Measurements from ENCODE around the gene MDFI.

The MDFI gene

GRCh38 chr6:41634657-41635056 lies 3.6 kb upstream of the MDFI start:
- no peak for DNase-seq (ENCODE audit: low read depth)

DNA sequence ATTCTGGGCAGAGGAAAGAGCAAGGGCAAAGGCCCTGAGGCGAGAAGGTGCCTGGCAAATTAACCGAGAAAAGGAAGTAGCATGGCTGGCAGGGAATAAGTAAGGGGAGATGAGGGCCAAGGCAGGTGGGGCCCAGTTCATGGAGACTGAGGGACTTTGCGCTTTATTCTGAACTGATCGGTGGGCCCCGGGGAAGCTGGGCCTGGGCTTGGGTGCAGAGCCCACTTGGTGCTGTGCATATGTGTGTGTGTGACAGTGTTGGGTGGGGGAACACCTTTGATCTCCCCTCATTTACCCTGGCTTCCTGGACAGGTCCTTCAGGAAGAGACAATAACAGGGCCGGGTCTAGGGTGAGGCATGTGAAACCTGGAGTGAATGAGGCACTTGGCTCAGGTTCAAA lies 2.9 kb upstream of the MDFI start:
- no peak for DNase-seq (ENCODE audit: low read depth)

DNA sequence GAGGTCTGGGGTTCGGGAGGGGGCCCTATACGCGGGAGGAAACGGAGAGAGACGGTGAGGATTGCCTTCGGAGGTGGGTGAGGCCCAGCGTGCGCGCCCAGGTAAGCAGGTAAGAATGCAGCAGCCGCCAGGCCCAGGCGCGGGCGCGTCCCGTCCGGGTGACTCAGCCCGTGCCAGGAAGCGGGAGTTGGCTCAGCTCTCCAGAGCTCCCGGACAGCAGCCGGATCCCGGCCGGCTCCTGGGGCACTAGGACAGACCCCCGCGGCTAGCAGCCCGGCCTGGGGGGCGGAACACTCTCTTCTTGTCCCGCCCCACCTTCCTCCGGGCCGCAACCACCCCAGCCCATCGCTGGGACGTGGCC lies 1.5 kb upstream of the MDFI start:
- no peak for DNase-seq (ENCODE audit: low read depth)

GRCh38 chr6:41637194-41638001 lies 870 bp upstream of the MDFI start:
- DNase-seq (ENCODE audit: low read depth): no peak

DNA sequence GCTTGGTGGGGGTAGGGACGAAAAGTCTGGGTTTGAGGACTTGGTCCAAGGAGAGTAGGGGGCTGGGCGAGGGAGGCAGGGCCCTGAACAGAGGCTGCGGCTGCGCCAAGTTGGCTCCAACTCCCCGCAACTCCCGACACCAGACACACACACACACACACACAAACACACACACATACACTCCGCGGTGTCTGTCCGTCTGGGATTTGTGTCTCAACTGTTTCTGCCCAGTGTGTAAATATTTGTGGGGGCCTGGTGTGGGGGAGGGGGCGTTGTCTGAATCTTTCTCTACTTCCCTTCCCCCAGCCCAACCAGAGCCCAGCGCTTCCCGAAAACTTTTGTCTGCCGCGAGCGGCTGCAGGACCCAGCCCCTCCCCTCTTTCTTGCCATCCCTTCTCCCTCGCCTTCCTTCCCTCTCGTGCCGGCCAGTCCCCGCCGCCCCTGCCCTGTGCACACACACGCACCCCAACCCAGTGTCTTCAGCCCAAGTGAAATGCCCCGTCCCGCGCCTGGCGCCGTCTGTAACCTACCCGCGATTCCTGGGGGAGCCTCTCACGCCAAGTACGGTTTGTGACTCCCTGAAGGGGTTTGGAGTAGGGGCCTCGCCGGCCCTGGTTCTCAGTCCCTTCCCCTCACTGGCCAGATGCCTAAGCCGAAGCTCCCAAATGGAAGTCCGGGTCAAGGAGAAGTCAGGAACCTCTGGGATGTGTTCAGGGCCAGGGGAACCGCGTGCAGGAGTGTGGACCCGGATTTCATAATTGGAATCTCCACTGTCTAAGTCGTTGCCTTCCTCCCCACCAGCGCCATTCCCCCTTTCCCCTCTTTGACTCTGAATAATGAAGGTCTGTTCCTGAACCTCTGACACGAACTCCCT lies 904 bp downstream of the MDFI start:
- no peak for DNase-seq (ENCODE audit: low read depth)

DNA sequence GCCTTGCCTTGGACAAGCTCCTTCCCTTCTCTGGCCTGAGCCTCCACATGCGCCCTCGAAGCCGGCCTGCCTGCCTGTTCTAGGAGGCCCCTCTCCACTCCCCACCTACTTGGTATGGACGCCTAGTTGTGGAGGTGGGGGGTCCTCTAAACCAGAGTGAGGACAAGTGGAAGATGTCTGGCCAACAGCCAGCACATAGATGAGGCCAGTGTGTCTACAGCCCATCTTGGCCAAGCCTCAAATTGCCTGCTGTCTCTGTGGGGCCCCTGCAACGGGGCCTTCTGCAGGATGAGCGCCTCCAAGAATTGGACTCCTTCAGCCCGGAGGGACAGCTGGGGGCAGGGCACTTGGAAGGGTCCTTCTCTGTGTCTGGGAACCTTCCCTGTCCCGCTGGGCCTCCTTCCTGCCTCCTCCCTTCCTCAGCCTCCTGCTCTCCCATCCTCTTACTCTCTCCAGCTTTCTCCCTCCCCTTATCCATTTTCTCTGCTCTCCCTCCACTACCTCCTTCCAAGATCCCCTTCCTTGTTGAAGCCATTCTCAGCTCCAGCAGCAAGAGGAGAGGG lies 1.6 kb downstream of the MDFI start:
- no peak for DNase-seq (ENCODE audit: low read depth)

DNA sequence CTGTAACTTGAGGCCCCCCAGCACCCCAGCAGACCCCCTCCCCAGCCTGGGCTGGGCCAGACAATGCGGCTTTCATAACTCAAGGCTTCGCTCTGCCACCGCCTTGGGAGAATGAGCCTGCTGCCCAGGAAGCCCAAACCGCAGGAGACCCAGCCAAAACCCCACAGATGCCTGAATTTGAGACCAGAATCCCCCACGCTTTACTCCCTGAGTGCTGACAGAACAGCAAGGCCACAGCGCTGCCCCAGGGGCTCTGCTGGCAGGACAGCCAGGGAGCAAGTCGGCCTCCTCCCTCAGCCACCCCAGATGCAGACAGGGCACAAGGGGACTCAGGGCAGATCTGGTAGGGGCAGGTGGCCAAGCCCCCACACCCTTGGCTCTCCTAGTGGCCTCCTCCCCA lies 2.2 kb downstream of the MDFI start:
- DNase-seq (ENCODE audit: low read depth): no peak

- DNase-seq (ENCODE audit: low read depth): no peak
Measured at GRCh38 chr6:41641352-41641925, 3.2 kb downstream of the MDFI start.

- DNase-seq (ENCODE audit: low read depth): no peak
Measured at GRCh38 chr6:41642090-41642959, 4.1 kb downstream of the MDFI start.

DNA sequence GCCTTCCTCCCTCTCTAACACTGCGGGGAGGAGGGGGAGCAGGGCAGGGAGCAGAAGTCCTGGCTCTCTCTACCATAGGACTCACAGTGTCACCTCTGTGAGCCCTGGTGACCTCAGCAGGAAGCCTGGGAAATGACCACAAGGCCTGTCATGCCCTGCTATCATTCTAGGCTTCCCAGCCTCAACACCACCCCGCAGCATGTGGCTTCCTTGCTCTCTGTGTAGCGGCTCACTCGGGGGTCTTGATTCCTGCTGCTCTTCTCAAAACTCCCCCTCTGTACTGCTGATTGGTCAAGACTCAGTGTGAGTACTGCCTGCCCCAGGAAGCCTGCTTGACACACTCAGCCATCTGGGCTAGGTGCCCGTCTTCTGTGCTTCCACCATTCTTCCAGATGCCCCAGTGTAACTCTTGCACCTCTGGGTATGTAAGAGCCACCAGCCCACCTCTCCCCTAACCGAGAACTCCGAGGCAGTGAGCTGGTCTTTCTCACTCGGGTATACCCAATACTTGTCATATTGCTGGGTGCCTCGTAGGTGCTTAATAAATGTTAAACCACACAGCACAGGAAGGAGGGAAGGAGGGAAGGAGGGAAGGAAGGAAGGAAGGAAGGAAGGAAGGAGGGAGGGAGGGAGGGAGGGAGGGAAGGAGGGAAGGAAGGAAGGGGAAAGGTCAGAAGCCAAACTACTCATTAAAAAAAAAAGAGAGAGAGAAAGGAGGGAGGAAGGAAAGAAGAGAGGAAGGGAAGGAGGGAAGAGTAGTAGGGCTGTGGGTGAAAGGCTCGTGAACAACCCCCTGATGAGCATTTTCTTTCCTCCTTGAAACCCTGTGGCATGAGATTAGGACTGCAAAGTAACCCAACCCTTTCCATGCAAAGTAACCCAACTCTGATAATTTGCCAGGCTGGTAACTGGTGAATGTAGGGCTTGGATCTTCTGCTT lies 5.0 kb downstream of the MDFI start:
- no peak for DNase-seq (ENCODE audit: low read depth)

GRCh38 chr6:41643899-41644269 lies 5.6 kb downstream of the MDFI start:
- no peak for DNase-seq (ENCODE audit: low read depth)

GRCh38 chr6:41644297-41644879 lies 6.1 kb downstream of the MDFI start:
- no peak for DNase-seq (ENCODE audit: low read depth)

- no peak for DNase-seq (ENCODE audit: low read depth)
Measured at GRCh38 chr6:41645007-41645618, 6.8 kb downstream of the MDFI start.

DNA sequence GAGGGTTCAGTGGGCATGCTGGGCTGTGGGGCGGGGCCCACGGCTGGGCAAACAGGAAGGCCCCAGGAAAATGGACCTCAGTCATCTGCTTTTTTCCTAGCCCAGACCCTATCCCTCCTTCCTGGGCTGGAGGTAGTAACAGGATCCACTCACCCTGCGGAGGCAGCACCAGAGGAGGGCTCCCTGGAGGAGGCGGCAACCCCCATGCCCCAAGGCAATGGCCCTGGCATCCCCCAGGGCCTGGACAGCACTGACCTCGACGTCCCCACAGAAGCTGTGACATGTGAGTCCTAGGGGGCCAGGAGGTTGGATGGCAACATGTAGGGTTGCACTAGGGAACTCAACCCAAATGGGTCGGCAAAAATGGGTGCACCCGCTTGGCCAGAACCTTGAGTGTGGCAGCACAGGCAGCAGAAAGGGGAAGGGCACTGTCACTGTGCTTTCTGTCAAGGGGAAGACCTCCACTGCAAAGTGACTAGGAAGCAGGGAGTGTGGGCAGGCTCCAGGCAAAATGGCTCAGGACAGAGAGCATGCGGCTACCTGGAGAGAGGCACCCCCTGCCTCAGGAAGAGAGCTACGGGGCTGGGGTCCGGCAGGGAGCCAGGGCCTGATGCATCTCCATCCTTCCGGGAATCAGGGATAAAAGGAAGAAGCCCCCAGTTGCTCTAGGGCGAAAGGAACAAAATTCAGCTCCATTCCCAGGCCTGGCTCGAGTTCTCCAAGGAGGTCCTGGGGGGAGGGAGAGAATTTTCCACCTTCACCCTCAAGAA lies 7.9 kb downstream of the MDFI start:
- no peak for DNase-seq (ENCODE audit: low read depth)

DNA sequence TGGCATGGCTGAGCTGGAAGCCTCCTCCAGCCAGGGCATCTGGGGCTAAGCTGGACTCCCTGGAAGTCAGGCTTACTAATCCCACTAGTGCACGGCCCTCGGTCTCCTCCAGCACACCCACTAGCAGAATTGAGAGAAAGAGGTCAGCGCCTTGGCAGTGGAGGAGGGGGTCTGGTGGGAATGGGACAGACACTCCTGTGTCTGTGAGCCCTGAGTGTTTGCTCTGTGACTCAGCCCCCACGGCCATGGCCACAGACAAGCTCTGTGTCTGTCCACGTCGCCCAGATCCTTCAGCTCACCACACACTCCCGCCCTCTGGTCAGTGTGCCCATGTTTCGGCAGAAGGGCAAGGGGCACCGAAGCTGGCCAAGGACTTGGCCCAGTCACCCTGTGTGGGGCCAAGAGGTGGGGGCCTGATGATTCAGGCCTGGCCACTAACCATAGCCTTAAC lies 8.8 kb downstream of the MDFI start:
- no peak for DNase-seq (ENCODE audit: low read depth)

- no peak for DNase-seq (ENCODE audit: low read depth)
Measured at GRCh38 chr6:41648070-41648585, 9.9 kb downstream of the MDFI start.

DNA sequence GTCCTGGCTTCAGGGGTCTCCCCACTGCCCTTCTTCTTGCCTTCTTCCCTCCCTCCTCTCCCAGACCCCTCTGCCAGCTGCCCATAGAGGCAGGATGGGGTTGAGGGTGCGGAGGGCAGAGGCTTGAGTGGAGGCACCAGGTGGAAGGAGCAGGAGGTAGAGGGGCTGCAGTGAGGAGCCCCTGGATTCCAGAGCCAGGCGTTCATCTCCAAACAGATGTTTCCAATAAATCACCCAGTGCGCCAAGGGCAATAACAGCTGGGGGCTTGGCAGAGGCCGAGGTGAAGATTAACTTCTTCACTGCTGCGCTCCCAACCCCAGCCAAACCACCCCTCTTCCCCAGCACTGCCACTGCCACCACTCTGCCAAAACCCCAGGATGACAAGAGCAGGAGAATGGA lies 10.7 kb downstream of the MDFI start:
- no peak for DNase-seq (ENCODE audit: low read depth)

GRCh38 chr6:41649596-41649995 lies 11.3 kb downstream of the MDFI start:
- no peak for DNase-seq (ENCODE audit: low read depth)

- no peak for DNase-seq (ENCODE audit: low read depth)
Measured at GRCh38 chr6:41650120-41650519, 11.9 kb downstream of the MDFI start.

Measured in fibroblast of the conjunctiva (primary cell).